Gastroesophageal sphincter (tissue), 4 donors: ENCODE data around the gene CTNNA1. TPM values are rescaled to one million over a fixed set of nuclear protein-coding genes. Genes with fewer than 3 reads are reported as not detected.

ENCODE experiments used
- ATAC-seq: fragments of 150-250 bp; one replicate; pipeline ENCODE4 v1.9.1; 2016; ENCODE audit warnings: mild to moderate bottlenecking, moderate library complexity
- H3K27ac ChIP-seq, 4 donors: fragments of 200-600 bp; sonication (generic) in 3 of 4; 1 replicate in 3 of 4; 2 replicates in 1 of 4; pipeline ENCODE4 v1.5.1; 2016 to 2019
- H3K27me3 ChIP-seq: fragments of 200-600 bp; sonication (generic); one replicate; pipeline ENCODE4 v1.5.1; 2019
- H3K36me3 ChIP-seq, 2 donors: fragments of 200-600 bp; sonication (generic); one replicate each; pipeline ENCODE4 v1.5.1; 2019; ENCODE audit warnings: control low read depth in 1 of 2
- H3K4me1 ChIP-seq, 3 donors: fragments of 200-600 bp; sonication (generic); 1 replicate in 2 of 3; 2 replicates in 1 of 3; pipeline ENCODE4 v1.5.1; 2016 to 2019; ENCODE audit warnings: control low read depth in 2 of 3
- H3K4me3 ChIP-seq, 2 donors: fragments of 200-600 bp; sonication (generic); one replicate each; pipeline ENCODE4 v1.5.1; 2019; ENCODE audit warnings: mild to moderate bottlenecking in 1 of 2, moderate library complexity in 1 of 2
- H3K9me3 ChIP-seq, 3 donors: fragments of 200-600 bp; sonication (generic); one replicate each; pipeline ENCODE4 v1.5.1; 2017 to 2019; ENCODE audit warnings: control low read depth in 2 of 3
- EP300 ChIP-seq: sonication (generic); formaldehyde crosslinking; IDR thresholded peaks from one replicate; pipeline ENCODE4 v1.6.1; 2017; ENCODE audit warnings: antibody characterized with exemption, mild to moderate bottlenecking
- POLR2A ChIP-seq, 2 donors: fragments of 450-650 bp; IDR thresholded peaks; one replicate each; pipeline ENCODE4 v1.6.1; 2017; ENCODE audit warnings: antibody characterized with exemption in 2 of 2, mild to moderate bottlenecking in 2 of 2, moderate library complexity in 1 of 2
- POLR2AphosphoS5 ChIP-seq: sonication (generic); formaldehyde crosslinking; IDR thresholded peaks from one replicate; pipeline ENCODE4 v1.6.1; 2017; ENCODE audit warnings: antibody characterized with exemption
- WGBS, 2 donors: methylation state at CpG; one replicate each; pipeline ENCODE4 v1.1.5; 2018; ENCODE audit warnings: low coverage in 1 of 2; 5-methylcytosine and 5-hydroxymethylcytosine counted together
- total RNA-seq, 4 donors: library from RNA; depleted of rRNA; stranded (reverse); fragments of >200 nt; gene quantifications; one replicate each; pipeline ENCODE4 v1.1.0, GENCODE V29; 2016
- TF ChIP-seq, protein P1 (sequence below), 4 experiments: fragments of 200-600 bp in 2 of 4; fragments of 450-650 bp in 2 of 4; sonication (generic) in 1 of 4; IDR thresholded peaks; one replicate each; pipeline ENCODE4 v1.5.1; 2017 to 2019; ENCODE audit warnings: antibody characterized with exemption in 4 of 4, mild to moderate bottlenecking in 2 of 4, moderate library complexity in 2 of 4

Gene CTNNA1
- total RNA-seq, 4 donors from 2014 or later, result 289 to 425 (median 365) TPM

DNA sequence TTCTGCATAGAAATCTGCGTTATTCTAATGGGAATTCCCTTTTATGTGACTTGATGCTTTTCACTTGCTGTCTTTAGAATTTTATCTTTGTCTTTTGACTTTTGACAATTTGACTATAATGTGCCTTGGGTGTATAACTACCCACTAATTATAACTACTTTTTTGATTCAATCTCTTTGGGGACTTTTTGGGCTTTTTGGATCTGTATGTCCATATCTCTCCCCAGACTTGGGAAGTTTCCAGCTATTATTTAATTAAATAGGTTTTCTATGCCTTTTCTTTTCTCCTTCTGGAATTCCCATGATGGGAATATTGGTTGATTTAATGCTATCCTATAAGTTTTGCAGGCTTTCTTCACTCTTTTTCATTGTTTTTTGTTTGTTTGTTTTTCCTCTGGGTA, 64.0 kb downstream of the CTNNA1 start:
- 100% methylated on average over 1 of the region's 1 CpG for WGBS, 2 donors
- ATAC-seq, result no peak
- H3K9me3 ChIP-seq, result no peaks in the 10 kb centered on the region
- peaks cover 0 to 41% (median 0%) of the 10 kb centered on the region in 3 donors for H3K4me1 ChIP-seq
- TF ChIP-seq POLR2A (IDR thresholded peaks at IDR 0.05), result no peak
- TF ChIP-seq POLR2AphosphoS5, result no peak
- H3K27ac ChIP-seq, result no peak overlapping the region
- no peaks in the 10 kb centered on the region for H3K27me3 ChIP-seq
- H3K4me3 ChIP-seq, result no peak overlapping the region
- peaks cover 2 to 58% of the 10 kb centered on the region in 2 donors for H3K36me3 ChIP-seq

DNA sequence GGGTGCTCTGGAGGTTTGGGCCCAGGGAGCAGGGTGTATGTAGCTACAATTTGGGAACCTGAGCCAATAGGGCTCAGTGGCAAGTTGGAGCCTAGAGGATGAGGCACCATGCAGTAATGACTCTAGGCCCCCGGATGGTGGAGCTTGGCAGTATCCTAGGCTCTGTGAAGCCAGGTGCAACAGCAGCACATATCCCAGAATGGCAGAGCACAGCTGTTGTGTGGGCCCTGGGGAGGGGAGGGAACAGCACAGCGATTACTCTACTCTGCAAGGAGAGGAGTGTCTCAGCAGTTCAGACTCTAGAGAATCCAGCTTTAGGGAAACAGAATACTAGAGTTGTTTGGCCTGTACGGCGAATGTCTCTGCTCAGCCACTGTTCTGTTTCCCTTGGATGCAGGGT, 65.9 kb downstream of the CTNNA1 start:
- Histone ChIP-seq H3K9me3 (no peaks in the 10 kb centered on the region), H3K27ac (no peak overlapping the region), H3K4me1 (peaks cover 0 to 47% (median 0%) of the 10 kb centered on the region in 3 donors), H3K4me3 (no peak overlapping the region), H3K27me3 (no peaks in the 10 kb centered on the region), H3K36me3 (peaks cover 0 to 39% of the 10 kb centered on the region in 2 donors)
- TF ChIP-seq, protein P1, sequence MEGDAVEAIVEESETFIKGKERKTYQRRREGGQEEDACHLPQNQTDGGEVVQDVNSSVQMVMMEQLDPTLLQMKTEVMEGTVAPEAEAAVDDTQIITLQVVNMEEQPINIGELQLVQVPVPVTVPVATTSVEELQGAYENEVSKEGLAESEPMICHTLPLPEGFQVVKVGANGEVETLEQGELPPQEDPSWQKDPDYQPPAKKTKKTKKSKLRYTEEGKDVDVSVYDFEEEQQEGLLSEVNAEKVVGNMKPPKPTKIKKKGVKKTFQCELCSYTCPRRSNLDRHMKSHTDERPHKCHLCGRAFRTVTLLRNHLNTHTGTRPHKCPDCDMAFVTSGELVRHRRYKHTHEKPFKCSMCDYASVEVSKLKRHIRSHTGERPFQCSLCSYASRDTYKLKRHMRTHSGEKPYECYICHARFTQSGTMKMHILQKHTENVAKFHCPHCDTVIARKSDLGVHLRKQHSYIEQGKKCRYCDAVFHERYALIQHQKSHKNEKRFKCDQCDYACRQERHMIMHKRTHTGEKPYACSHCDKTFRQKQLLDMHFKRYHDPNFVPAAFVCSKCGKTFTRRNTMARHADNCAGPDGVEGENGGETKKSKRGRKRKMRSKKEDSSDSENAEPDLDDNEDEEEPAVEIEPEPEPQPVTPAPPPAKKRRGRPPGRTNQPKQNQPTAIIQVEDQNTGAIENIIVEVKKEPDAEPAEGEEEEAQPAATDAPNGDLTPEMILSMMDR (IDR thresholded peaks at IDR 0.05), result no peak
- TF ChIP-seq POLR2AphosphoS5, result no peak
- TF ChIP-seq POLR2A (IDR thresholded peaks at IDR 0.05), result no peak
- no peak for TF ChIP-seq EP300
- no peak for ATAC-seq
- 80 to 86% methylated on average over 1 to 3 of the region's 4 CpGs for WGBS, 2 donors

DNA sequence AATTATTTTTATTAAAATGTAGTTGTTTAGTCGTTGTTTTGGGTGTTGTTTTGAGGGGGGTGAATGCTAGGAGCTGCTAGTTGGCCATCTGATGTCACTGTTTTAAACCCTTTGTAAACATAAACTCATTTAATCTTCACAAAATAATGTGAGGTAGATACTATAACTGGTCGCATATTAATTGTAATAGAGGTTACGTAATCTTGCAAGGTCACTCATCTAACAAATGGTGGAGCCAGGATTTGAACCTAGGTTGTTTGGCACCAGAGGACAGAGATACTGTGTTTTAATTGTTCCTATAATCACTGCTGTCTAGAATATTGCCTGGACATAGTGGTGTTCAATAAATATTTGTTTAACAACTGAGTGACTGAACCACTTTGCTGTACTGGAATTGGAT, 67.5 kb downstream of the CTNNA1 start:
- ATAC-seq, result no peak
- Histone ChIP-seq H3K27ac (no peak overlapping the region), H3K9me3 (no peaks in the 10 kb centered on the region), H3K36me3 (peaks cover 0 to 41% of the 10 kb centered on the region in 2 donors), H3K27me3 (no peaks in the 10 kb centered on the region), H3K4me3 (no peak overlapping the region), H3K4me1 (peaks cover 0 to 59% (median 0%) of the 10 kb centered on the region in 3 donors)
- no peak for TF ChIP-seq POLR2AphosphoS5
- no peak for TF ChIP-seq POLR2A (IDR thresholded peaks at IDR 0.05)
- TF ChIP-seq, protein P1 (IDR thresholded peaks at IDR 0.05), result no peak
- TF ChIP-seq EP300, result no peak
- 89 to 91% methylated on average over 3 of the region's 3 CpGs for WGBS, 2 donors

DNA sequence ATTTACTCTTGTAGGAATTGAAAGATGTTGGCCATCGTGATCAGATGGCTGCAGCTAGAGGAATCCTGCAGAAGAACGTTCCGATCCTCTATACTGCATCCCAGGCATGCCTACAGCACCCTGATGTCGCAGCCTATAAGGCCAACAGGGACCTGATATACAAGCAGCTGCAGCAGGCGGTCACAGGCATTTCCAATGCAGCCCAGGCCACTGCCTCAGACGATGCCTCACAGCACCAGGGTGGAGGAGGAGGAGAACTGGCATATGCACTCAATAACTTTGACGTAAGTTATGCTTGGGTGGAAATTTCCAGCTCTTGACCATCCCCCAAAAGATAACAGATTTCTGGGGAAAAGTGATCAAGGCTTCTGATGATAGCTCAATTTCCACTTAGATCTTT, 71.3 kb downstream of the CTNNA1 start:
- Histone ChIP-seq H3K36me3 (peaks cover 0 to 43% of the 10 kb centered on the region in 2 donors), H3K4me3 (no peak overlapping the region), H3K27ac (peak overlapping the region in 1 of 4 donors; percentile 15), H3K27me3 (no peaks in the 10 kb centered on the region), H3K9me3 (no peaks in the 10 kb centered on the region), H3K4me1 (peaks cover 0 to 43% (median 0%) of the 10 kb centered on the region in 3 donors)
- TF ChIP-seq, protein P1 (IDR thresholded peaks at IDR 0.05), result no peak
- TF ChIP-seq POLR2A (IDR thresholded peaks at IDR 0.05) (no peak), POLR2AphosphoS5 (no peak), EP300 (no peak)
- no peak for ATAC-seq
- WGBS, 2 donors, result 58 to 66% methylated on average over 4 to 7 of the region's 7 CpGs

DNA sequence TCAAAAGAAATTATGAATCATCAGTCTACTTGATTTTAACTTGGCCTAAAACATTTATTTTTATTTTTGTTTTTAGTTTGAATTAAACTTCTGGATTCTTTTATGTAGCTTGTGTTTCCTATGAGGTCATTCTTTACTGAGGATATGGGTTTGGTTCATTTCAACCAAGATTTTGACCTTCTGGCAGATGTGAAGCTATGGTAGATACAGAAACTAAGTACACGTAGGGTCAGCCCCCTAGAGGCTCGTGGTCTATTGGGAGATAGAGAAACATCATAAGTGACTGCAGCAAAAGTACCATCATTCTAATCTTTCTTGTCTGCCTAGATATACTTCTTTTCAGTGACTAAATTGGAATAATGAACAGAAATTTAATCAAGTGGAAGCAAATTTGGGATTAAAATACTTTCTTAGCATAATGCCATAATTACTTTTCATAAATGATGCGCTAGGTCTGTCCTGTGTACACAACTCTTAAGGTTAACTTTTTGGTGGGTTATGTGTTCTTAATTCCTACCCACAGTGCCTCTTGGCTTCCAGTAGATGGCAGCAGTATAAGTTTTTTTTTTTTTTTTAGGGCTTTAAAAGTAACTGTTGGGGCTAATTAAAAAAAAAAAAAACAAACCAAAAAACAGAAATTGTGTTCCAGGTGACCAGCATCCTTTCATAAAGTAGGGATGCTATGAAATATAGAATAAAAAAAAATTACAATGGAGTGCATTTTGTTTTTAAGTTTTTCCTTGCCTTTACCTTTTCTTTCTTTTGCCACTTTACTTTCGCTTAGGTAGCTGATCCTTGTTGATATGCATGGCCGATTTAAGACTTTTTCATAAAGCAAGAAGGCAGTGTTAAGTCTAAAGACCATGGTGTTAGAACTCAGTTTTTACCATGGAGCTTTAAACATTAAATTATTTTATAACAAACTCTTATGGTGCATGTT, 72.0 kb downstream of the CTNNA1 start:
- Histone ChIP-seq H3K27me3 (no peaks in the 10 kb centered on the region), H3K4me1 (peaks cover 0 to 40% (median 0%) of the 10 kb centered on the region in 3 donors), H3K27ac (peak overlapping the region in 1 of 4 donors; percentile 15), H3K36me3 (peaks cover 0 to 42% of the 10 kb centered on the region in 2 donors), H3K4me3 (no peak overlapping the region), H3K9me3 (no peaks in the 10 kb centered on the region)
- 47 to 57% methylated on average over 5 of the region's 5 CpGs for WGBS, 2 donors
- ATAC-seq, result no peak
- TF ChIP-seq, protein P1 (IDR thresholded peaks at IDR 0.05), result peak; percentile 28 to 57 (median 31)
- TF ChIP-seq POLR2AphosphoS5 (no peak), POLR2A (IDR thresholded peaks at IDR 0.05) (no peak), EP300 (no peak)
